Right lobe of liver (tissue), 4 donors: ENCODE data around the gene NCAM2.

ENCODE experiments used
- POLR2A ChIP-seq: fragments of 450-650 bp; IDR thresholded peaks from one replicate; pipeline ENCODE4 v1.6.1; 2017; ENCODE audit warnings: antibody characterized with exemption, mild to moderate bottlenecking
- TF ChIP-seq, protein P1 (sequence below), 4 donors: fragments of 200-600 bp in 3 of 4; fragments of 450-650 bp in 1 of 4; IDR thresholded peaks; one replicate each; pipeline versions ENCODE4 v1.5.1 to v1.8.0; 2016 to 2022; ENCODE audit warnings: antibody characterized with exemption in 4 of 4, mild to moderate bottlenecking in 2 of 4
- donor health status: DM: no; HTN: no; CAD: no.
- donor health status: DM: no; HTN: no; CAD: no.
- donor health status: DM: no; HTN: yes; CAD: no.

GRCh38 chr21:21226472-21226871 lies 228.3 kb downstream of the NCAM2 start:
- TF ChIP-seq POLR2A: no peak
- TF ChIP-seq, protein P1, sequence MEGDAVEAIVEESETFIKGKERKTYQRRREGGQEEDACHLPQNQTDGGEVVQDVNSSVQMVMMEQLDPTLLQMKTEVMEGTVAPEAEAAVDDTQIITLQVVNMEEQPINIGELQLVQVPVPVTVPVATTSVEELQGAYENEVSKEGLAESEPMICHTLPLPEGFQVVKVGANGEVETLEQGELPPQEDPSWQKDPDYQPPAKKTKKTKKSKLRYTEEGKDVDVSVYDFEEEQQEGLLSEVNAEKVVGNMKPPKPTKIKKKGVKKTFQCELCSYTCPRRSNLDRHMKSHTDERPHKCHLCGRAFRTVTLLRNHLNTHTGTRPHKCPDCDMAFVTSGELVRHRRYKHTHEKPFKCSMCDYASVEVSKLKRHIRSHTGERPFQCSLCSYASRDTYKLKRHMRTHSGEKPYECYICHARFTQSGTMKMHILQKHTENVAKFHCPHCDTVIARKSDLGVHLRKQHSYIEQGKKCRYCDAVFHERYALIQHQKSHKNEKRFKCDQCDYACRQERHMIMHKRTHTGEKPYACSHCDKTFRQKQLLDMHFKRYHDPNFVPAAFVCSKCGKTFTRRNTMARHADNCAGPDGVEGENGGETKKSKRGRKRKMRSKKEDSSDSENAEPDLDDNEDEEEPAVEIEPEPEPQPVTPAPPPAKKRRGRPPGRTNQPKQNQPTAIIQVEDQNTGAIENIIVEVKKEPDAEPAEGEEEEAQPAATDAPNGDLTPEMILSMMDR (IDR thresholded peaks at IDR 0.05): no peak
